GM18498 (cell line): Measurements from ENCODE around the gene CR1.
"Not testable (repeated sequence)": the region's sequence is repeated elsewhere in the genome, so short reads cannot be mapped to it uniquely, and the experiment has no call there.

ENCODE experiments used
- ATAC-seq: cut with Tn5 transposase; IDR thresholded peaks from one replicate; pipeline ENCODE4 v1.9.1; 2021; ENCODE audit warnings: mild to moderate bottlenecking, moderate library complexity; ENCODE audit not compliant: unreplicated experiment

The CR1 gene

GRCh38 chr1:207669528-207670009, 173.6 kb downstream of the CR1 start:
- ATAC-seq: no peak

DNA sequence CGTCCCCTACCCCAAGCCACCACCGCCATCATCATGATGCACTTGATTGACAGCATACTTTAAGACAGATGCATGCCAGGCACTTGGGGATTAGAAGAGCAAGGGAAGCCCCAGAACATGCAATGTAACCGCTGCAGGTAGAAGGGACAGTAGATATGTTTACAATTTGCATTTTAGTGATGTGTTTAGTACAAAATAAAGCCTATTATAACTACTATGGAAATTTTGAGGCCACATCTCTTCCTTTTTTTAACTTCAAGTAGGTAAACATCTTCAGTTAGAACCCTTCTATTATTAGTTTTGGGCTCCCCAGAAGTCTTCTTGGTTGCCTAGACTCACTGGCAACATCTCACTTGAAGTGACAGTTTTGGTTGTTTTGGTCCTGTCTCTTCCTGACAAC, 174.2 kb downstream of the CR1 start:
- ATAC-seq: peak; percentile 74

- no peak for ATAC-seq
Measured at GRCh38 chr1:207670997-207671396, 175.0 kb downstream of the CR1 start.

DNA sequence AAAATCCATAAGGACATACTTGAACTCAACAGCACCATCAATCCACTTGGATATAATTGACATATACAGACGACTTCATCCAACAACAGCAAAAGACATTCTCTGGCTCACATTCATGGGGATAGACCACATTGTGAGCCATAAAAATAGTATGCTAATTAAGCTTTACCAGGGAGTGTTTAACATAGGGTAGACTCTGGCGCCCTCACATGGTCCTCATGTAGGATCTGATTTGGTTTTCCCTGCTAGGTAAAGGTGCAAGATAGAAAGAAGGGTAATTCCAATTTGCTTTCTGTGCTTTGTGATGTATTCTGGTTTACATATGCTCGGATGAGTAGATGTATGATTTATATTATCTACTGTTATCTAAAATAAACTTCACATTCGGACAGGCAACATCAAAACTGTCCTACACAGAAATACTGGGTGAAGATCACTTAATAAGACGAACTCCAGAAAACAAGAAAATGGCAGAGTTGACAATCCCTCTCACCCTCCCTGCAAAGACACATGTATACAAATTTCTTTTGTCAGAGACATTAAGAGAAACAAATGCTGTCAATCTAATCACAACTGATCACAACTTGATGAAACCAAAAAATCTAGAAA, 176.7 kb downstream of the CR1 start:
- ATAC-seq: no peak

- no peak for ATAC-seq
Measured at GRCh38 chr1:207673399-207673798, 177.4 kb downstream of the CR1 start.

DNA sequence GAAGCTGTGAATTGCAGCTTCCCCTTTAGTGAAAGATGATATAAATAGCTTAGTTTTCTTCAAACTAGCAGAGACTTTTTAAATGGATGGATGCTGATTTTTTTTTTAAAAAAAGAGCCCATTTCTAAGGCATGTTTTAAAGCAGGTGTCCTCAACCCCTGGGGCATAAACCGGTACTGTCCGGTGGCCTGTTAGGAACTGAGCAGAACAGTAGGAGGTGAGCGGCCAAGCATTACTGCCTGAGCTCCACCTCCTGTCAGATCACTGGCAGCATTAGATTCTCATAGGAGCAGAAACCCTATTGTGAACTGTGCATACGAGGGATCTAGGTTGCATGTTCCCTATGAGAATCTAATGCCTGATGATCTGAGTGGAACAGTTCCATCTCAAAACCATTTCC, 180.2 kb downstream of the CR1 start:
- ATAC-seq: no peak

DNA sequence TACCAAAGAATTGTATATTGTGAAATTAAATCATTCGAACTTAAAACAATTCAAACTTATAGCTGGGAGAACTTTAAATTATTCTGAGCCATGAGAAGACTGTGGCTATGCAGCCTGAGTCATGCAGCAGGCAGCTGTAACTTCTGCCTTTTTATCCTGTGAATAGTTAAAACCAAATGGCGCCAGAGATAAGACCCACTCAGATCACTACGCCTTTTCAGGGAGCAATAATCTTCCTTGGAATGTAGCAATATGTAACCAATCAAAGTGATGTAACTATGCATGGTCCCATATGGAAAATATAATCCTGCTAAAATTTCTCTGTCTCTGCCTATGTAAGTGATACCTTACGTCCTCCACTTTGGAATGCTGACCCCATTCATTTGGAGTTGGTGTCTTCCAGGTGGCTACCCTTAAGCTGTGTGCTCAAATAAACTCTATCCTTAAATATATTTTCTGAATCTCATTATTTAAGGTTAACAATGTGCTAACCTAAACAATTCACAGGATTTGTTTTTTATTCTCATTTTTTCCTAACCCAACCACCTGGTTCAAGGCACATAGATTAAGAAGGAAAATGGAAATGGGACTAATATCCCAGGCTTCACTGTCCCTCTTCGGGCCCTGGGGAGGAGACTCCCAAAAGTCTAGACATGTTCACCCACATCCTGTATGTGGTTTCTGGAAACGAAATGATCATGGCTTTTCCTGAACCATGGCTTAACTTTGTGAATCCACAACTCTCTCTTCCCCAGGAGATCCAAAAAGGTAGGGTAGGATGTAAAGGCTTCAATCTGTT, 184.8 kb downstream of the CR1 start:
- not testable (repeated sequence) for ATAC-seq

- not testable (repeated sequence) for ATAC-seq
Measured at GRCh38 chr1:207682872-207683434, 187.0 kb downstream of the CR1 start.

DNA sequence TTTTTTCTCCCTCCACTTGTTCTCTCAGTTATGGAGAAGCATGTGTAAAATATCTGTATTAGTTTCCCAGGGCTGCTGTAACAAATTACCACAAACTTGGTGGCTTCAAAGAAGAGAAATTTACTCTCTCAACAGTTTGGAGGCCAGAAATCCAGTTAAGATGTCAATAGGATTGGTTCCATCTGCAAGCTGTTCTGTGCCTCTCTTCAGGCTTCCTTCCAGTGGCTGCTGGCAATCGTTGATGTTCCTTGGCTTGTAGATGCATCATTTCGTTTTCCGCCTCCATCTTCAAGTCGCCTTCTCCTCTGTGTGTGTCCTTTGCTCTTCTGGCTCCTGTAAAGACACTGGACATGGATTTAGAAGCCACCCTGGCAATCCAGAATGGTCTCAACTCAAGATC, 194.6 kb downstream of the CR1 start:
- ATAC-seq: not testable (repeated sequence)

DNA sequence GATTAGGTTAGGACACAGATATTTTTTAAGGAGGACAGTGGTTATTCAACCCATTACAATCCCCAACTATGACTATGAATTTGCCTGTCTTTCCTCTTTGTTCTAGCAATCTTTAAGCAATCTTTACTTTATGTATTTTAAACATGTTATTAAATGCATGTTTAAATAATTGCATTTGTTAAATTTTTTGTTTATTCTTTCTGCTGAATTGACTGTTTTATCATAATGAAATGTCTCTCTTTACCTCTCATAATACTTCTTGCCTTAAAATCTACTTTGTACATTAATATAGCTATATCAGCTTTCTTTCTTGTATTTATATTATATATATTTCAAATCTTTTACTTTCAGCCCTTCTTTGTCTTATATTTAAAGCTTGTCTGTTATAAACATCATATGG, 195.1 kb downstream of the CR1 start:
- ATAC-seq: no peak
